H1 (cell line): ENCODE results near the gene EVI2B. TPM values are rescaled to one million over a fixed set of nuclear protein-coding genes. Genes with fewer than 3 reads are reported as not detected.

Experiments used
- CTCF ChIA-PET: fragments of 300-600 bp; sonication (Branson Sonifier 250); formaldehyde crosslinking; loops from one replicate; lab custom pipeline; 2021; ENCODE audit not compliant: partially characterized antibody; lab: Charles Lee
- POLR2A ChIA-PET: fragments of 300-600 bp; sonication (Branson Sonifier 250); formaldehyde crosslinking; loops from one replicate; lab custom pipeline; 2021; ENCODE audit warnings: inconsistent platforms; ENCODE audit not compliant: partially characterized antibody; lab: Charles Lee
- DNase-seq, 2 experiments: peaks; one replicate each; pipeline versions ENCODE4 v3.0.0 to v3.0.0-alpha.2; 2010 to 2022; ENCODE audit warnings: low spot score in 2 of 2, low read depth in 1 of 2, mixed read lengths in 1 of 2
- FAIRE-seq: peaks from 2 replicates; lab custom pipeline; 2011; peaks lifted over from hg19 to GRCh38; lab: Jason Lieb, UNC
- H2AFZ ChIP-seq: 2 replicates; pipeline ENCODE4 v1.8.1; 2012; ENCODE audit warnings: low read length, inconsistent platforms
- H2AK5ac ChIP-seq: 2 replicates; pipeline ENCODE4 v1.6.1; 2013; ENCODE audit warnings: low read depth, low read length
- H2BK120ac ChIP-seq: replicated peaks from 2 replicates; pipeline ENCODE3; 2013; ENCODE audit warnings: low read depth, low read length, inconsistent platforms
- H2BK12ac ChIP-seq: 2 replicates; pipeline ENCODE4 v1.6.1; 2013; ENCODE audit warnings: low read depth, low read length
- H2BK15ac ChIP-seq: 2 replicates; pipeline ENCODE4 v1.6.1; 2013; ENCODE audit warnings: low read length
- H2BK20ac ChIP-seq: 2 replicates; pipeline ENCODE4 v1.6.1; 2013; ENCODE audit warnings: low read length
- H2BK5ac ChIP-seq: 2 replicates; pipeline ENCODE4 v1.6.1; 2013; ENCODE audit warnings: low read depth, low read length
- H3K14ac ChIP-seq: 2 replicates; pipeline ENCODE4 v1.6.1; 2013; ENCODE audit warnings: inconsistent platforms; ENCODE audit not compliant: insufficient read length
- H3K18ac ChIP-seq: 2 replicates; pipeline ENCODE4 v1.6.1; 2013; ENCODE audit warnings: low read length; ENCODE audit errors: extremely low read depth
- H3K23ac ChIP-seq: 2 replicates; pipeline ENCODE4 v1.6.1; 2013; ENCODE audit warnings: inconsistent platforms; ENCODE audit not compliant: insufficient read length
- H3K23me2 ChIP-seq: 2 replicates; pipeline ENCODE4 v1.6.1; 2013; ENCODE audit warnings: low read depth, low read length
- H3K27ac ChIP-seq: 2 replicates; pipeline ENCODE4 v1.6.1; 2011; ENCODE audit warnings: low read depth, low read length, inconsistent platforms
- H3K27me3 ChIP-seq, 4 experiments: replicated peaks in 1 of 4; 1 replicate in 1 of 4; 2 replicates in 3 of 4; pipeline versions ENCODE4 v1.6.1 to v1.8.1; 2011 to 2013; ENCODE audit warnings: low read length in 3 of 4, mild to moderate bottlenecking in 3 of 4, inconsistent platforms in 2 of 4, mixed read lengths in 2 of 4, moderate library complexity in 1 of 4; ENCODE audit not compliant: control insufficient read depth in 3 of 4, insufficient read depth in 3 of 4; ENCODE audit errors: extremely low read depth in 1 of 4
- H3K36me3 ChIP-seq, 4 experiments: 2 replicates each; pipeline versions ENCODE4 v1.6.1 to v1.8.1; 2011 to 2013; ENCODE audit warnings: mild to moderate bottlenecking in 4 of 4, low read length in 3 of 4, moderate library complexity in 2 of 4, control low read depth in 1 of 4, inconsistent platforms in 1 of 4; ENCODE audit not compliant: insufficient read depth in 4 of 4, control insufficient read depth in 2 of 4
- H3K4ac ChIP-seq: replicated peaks from 2 replicates; pipeline ENCODE3; 2013; ENCODE audit warnings: low read length, low read depth, mixed read lengths, inconsistent platforms; ENCODE audit not compliant: insufficient read length
- H3K4me1 ChIP-seq, 4 experiments: replicated peaks in 1 of 4; 1 replicate in 1 of 4; 2 replicates in 3 of 4; pipeline versions ENCODE4 v1.6.1 to v1.8.1; 2011 to 2013; ENCODE audit warnings: low read length in 3 of 4, inconsistent platforms in 2 of 4, mixed read lengths in 1 of 4; ENCODE audit not compliant: insufficient read depth in 4 of 4, control insufficient read depth in 3 of 4
- H3K4me2 ChIP-seq, 2 experiments: 2 replicates each; pipeline versions ENCODE4 v1.6.1 to v1.8.1; 2011 to 2013; ENCODE audit warnings: low read depth in 2 of 2, low read length in 2 of 2, control low read depth in 1 of 2, inconsistent platforms in 1 of 2, mild to moderate bottlenecking in 1 of 2; ENCODE audit not compliant: insufficient read depth in 1 of 2
- H3K4me3 ChIP-seq, 4 experiments: fragments of 200-600, 300-600 bp in 1 of 4; sonication (generic), shearing (Covaris generic), sonication (Bioruptor Twin) in 1 of 4; 2 replicates each; pipeline versions ENCODE4 v1.5.1 to v1.8.1; 2011 to 2016; ENCODE audit warnings: low read length in 4 of 4, low read depth in 3 of 4, control low read depth in 2 of 4, inconsistent platforms in 2 of 4, mild to moderate bottlenecking in 2 of 4, mixed read lengths in 1 of 4, moderate library complexity in 1 of 4; ENCODE audit not compliant: insufficient read depth in 2 of 4; ENCODE audit errors: extremely low read depth in 1 of 4
- H3K56ac ChIP-seq: replicated peaks from 2 replicates; pipeline ENCODE3; 2013; ENCODE audit warnings: low read depth, mild to moderate bottlenecking, mixed read lengths, low read length, inconsistent platforms; ENCODE audit not compliant: insufficient read length
- H3K79me1 ChIP-seq: 2 replicates; pipeline ENCODE4 v1.6.1; 2013; ENCODE audit warnings: low read depth, low read length, control low read depth
- H3K79me2 ChIP-seq, 2 experiments: 2 replicates each; pipeline versions ENCODE4 v1.6.1 to v1.8.1; 2012 to 2013; ENCODE audit warnings: low read length in 2 of 2, mild to moderate bottlenecking in 2 of 2, inconsistent platforms in 1 of 2; ENCODE audit not compliant: insufficient read depth in 2 of 2, control insufficient read depth in 1 of 2
- H3K9ac ChIP-seq, 4 experiments: replicated peaks in 1 of 4; 1 replicate in 1 of 4; 2 replicates in 3 of 4; pipeline versions ENCODE4 v1.6.1 to v1.8.1; 2011 to 2013; ENCODE audit warnings: low read depth in 3 of 4, low read length in 3 of 4, control low read depth in 2 of 4, mild to moderate bottlenecking in 2 of 4, moderate library complexity in 2 of 4, inconsistent platforms in 1 of 4; ENCODE audit errors: extremely low read depth in 1 of 4
- H3K9me3 ChIP-seq, 2 experiments: 2 replicates each; pipeline versions ENCODE4 v1.6.1 to v1.8.1; 2012 to 2013; ENCODE audit warnings: mild to moderate bottlenecking in 2 of 2, moderate library complexity in 2 of 2, control low read depth in 1 of 2, inconsistent platforms in 1 of 2, low read depth in 1 of 2, low read length in 1 of 2, mixed read lengths in 1 of 2; ENCODE audit not compliant: insufficient read depth in 2 of 2
- H4K20me1 ChIP-seq, 2 experiments: replicated peaks in 1 of 2; 2 replicates each; pipeline versions ENCODE3 to v1.8.1; 2011 to 2013; ENCODE audit warnings: inconsistent platforms in 2 of 2, low read length in 2 of 2, mild to moderate bottlenecking in 1 of 2; ENCODE audit not compliant: insufficient read depth in 2 of 2, control insufficient read depth in 1 of 2
- H4K5ac ChIP-seq: 2 replicates; pipeline ENCODE4 v1.6.1; 2013; ENCODE audit warnings: low read length, low read depth, mixed read lengths, inconsistent platforms; ENCODE audit not compliant: insufficient read length
- H4K8ac ChIP-seq: 2 replicates; pipeline ENCODE4 v1.8.0; 2013; ENCODE audit warnings: mild to moderate bottlenecking, moderate library complexity, low read length, inconsistent platforms; ENCODE audit not compliant: insufficient read depth; ENCODE audit errors: extremely low read depth
- H4K91ac ChIP-seq: replicated peaks from 2 replicates; pipeline ENCODE3; 2013; ENCODE audit warnings: low read length, mixed read lengths, inconsistent platforms; ENCODE audit not compliant: insufficient read length
- CBX8 ChIP-seq: fragments of 300-800, 300-1000 bp; sonication (generic); IDR thresholded peaks from 2 replicates; pipeline ENCODE4 v1.7.1; 2016; ENCODE audit warnings: low read depth, low read length, borderline replicate concordance
- CEBPB ChIP-seq: IDR thresholded peaks from 2 replicates; pipeline ENCODE4 v1.6.1; 2012; ENCODE audit warnings: low read depth, low read length
- HDAC6 ChIP-seq: IDR thresholded peaks from one replicate; pipeline ENCODE4 v1.7.1; 2012; ENCODE audit warnings: low read depth, mild to moderate bottlenecking, inconsistent platforms, low read length, moderate library complexity
- RBBP5 ChIP-seq: IDR thresholded peaks from 2 replicates; pipeline ENCODE4 v1.7.1; 2012; ENCODE audit warnings: low read depth, mild to moderate bottlenecking, inconsistent platforms, low read length, moderate library complexity, borderline replicate concordance
- SP1 ChIP-seq: IDR thresholded peaks from 2 replicates; pipeline ENCODE4 v1.6.1; 2011; ENCODE audit warnings: low read depth, low read length
- ZNF274 ChIP-seq: IDR thresholded peaks from 2 replicates; pipeline ENCODE4 v1.7.0; 2012; ENCODE audit warnings: low read length, borderline replicate concordance; ENCODE audit errors: extremely low read depth
- WGBS, 2 experiments: shearing (Covaris generic) in 1 of 2; methylation state at CpG; one replicate each; pipeline versions ENCODE4 v1.1.6 to v1.1.7; 2013 to 2015; ENCODE audit warnings: low lambda C conversion rate in 2 of 2, mixed read lengths in 2 of 2, inconsistent platforms in 1 of 2, low coverage in 1 of 2, missing lambda C conversion rate in 1 of 2; ENCODE audit not compliant: insufficient replicate concordance in 2 of 2, insufficient coverage in 1 of 2, insufficient read length in 1 of 2; ENCODE audit errors: extremely low coverage in 1 of 2, missing lambda C conversion rate in 1 of 2; 5-methylcytosine and 5-hydroxymethylcytosine counted together
- polyA plus RNA-seq, 7 experiments: library from polyadenylated mRNA; depleted of rRNA in 3 of 7; stranded (reverse) in 5 of 7; unstranded in 2 of 7; fragments of >200 nt in 5 of 7; fragments of 200-250 nt in 2 of 7; gene quantifications; 1 replicate in 5 of 7; 2 replicates in 1 of 7; 4 replicates in 1 of 7; pipeline versions ENCODE4 v1.2.1 to v1.2.3, GENCODE V29; 2011 to 2013; ENCODE audit warnings: missing spikeins in 2 of 7, mixed read lengths in 2 of 7
- total RNA-seq: library from RNA; stranded (reverse); fragmentation: NEBNext Ultra II Directional; extraction: Animal tissue kit (Norgen Biotek cat#: 25700); gene quantifications from 2 replicates; pipeline ENCODE4 v1.2.1, GENCODE V29; 2021

The EVI2B gene
- total and polyA plus RNA-seq, 2 of the 8 experiments (the other 6 are each of a cell fraction or from before 2014, with no cell fraction given): not detected

- Histone ChIP-seq H3K9ac (no peak overlapping the region), H4K5ac (no peak overlapping the region), H3K56ac (no peak overlapping the region), H3K79me1 (no peaks in the 10 kb centered on the region), H2AFZ (no peak overlapping the region), H3K79me2 (no peaks in the 10 kb centered on the region), H2BK120ac (no peak overlapping the region), H4K8ac (peak overlapping the region; percentile 57; the same call in 1 of the 2 replicates), H2BK5ac (no peak overlapping the region), H3K4me2 (no peak overlapping the region), H3K36me3 (peaks cover 2 to 10% (median 3%) of the 10 kb centered on the region in 4 experiments; a peak in 4 of 8 replicates), H3K14ac (no peak overlapping the region), H2BK15ac (no peak overlapping the region), H2BK12ac (no peak overlapping the region), H3K4me3 (no peak overlapping the region), H3K9me3 (no peaks in the 10 kb centered on the region), H3K27ac (no peak overlapping the region), H3K4me1 (no peaks in the 10 kb centered on the region), H3K4ac (no peak overlapping the region), H2BK20ac (no peak overlapping the region), H3K27me3 (no peaks in the 10 kb centered on the region), H3K23me2 (no peaks in the 10 kb centered on the region), H2AK5ac (no peak overlapping the region), H3K23ac (no peak overlapping the region), H4K91ac (no peak overlapping the region), H3K18ac (no peak overlapping the region), H4K20me1 (no peaks in the 10 kb centered on the region)
- TF ChIP-seq CBX8 (no peak), SP1 (no peak), RBBP5 (no peak), CEBPB (no peak), ZNF274 (no peak), HDAC6 (no peak)
- no peak for FAIRE-seq
- ChIA-PET POLR2A (no interaction called here), CTCF (interaction anchor here (0.9 kb wide), 1 partner anchor 61 kb away, joined by 4 read pairs; no protein-coding TSS in a partner anchor)
- 88% methylated on average over 12 of the region's 12 CpGs; no CpG with 5 or more reads in 1 of the 2 experiments for WGBS, 2 experiments
- no peak for DNase-seq
These were observed 13.8 kb upstream of the EVI2B start for GRCh38 chr17:31327534-31328159.
